H1 (cell line): Measurements from ENCODE around the gene NOP9. TPM values are rescaled to one million over a fixed set of nuclear protein-coding genes. Genes with fewer than 3 reads are reported as not detected.

ENCODE experiments used
- CTCF ChIA-PET: fragments of 300-600 bp; sonication (Branson Sonifier 250); formaldehyde crosslinking; loops from one replicate; lab custom pipeline; 2021; ENCODE audit not compliant: partially characterized antibody; lab: Charles Lee
- POLR2A ChIA-PET: fragments of 300-600 bp; sonication (Branson Sonifier 250); formaldehyde crosslinking; loops from one replicate; lab custom pipeline; 2021; ENCODE audit warnings: inconsistent platforms; ENCODE audit not compliant: partially characterized antibody; lab: Charles Lee
- DNase-seq, 2 experiments: peaks; one replicate each; pipeline versions ENCODE4 v3.0.0 to v3.0.0-alpha.2; 2010 to 2022; ENCODE audit warnings: low spot score in 2 of 2, low read depth in 1 of 2, mixed read lengths in 1 of 2
- FAIRE-seq: peaks from 2 replicates; lab custom pipeline; 2011; peaks lifted over from hg19 to GRCh38; lab: Jason Lieb, UNC
- H2AFZ ChIP-seq: 2 replicates; pipeline ENCODE4 v1.8.1; 2012; ENCODE audit warnings: low read length, inconsistent platforms
- H2AK5ac ChIP-seq: 2 replicates; pipeline ENCODE4 v1.6.1; 2013; ENCODE audit warnings: low read depth, low read length
- H2BK120ac ChIP-seq: replicated peaks from 2 replicates; pipeline ENCODE3; 2013; ENCODE audit warnings: low read depth, low read length, inconsistent platforms
- H2BK12ac ChIP-seq: 2 replicates; pipeline ENCODE4 v1.6.1; 2013; ENCODE audit warnings: low read depth, low read length
- H2BK15ac ChIP-seq: 2 replicates; pipeline ENCODE4 v1.6.1; 2013; ENCODE audit warnings: low read length
- H2BK20ac ChIP-seq: 2 replicates; pipeline ENCODE4 v1.6.1; 2013; ENCODE audit warnings: low read length
- H2BK5ac ChIP-seq: 2 replicates; pipeline ENCODE4 v1.6.1; 2013; ENCODE audit warnings: low read depth, low read length
- H3K14ac ChIP-seq: 2 replicates; pipeline ENCODE4 v1.6.1; 2013; ENCODE audit warnings: inconsistent platforms; ENCODE audit not compliant: insufficient read length
- H3K18ac ChIP-seq: 2 replicates; pipeline ENCODE4 v1.6.1; 2013; ENCODE audit warnings: low read length; ENCODE audit errors: extremely low read depth
- H3K23ac ChIP-seq: 2 replicates; pipeline ENCODE4 v1.6.1; 2013; ENCODE audit warnings: inconsistent platforms; ENCODE audit not compliant: insufficient read length
- H3K23me2 ChIP-seq: 2 replicates; pipeline ENCODE4 v1.6.1; 2013; ENCODE audit warnings: low read depth, low read length
- H3K27ac ChIP-seq: 2 replicates; pipeline ENCODE4 v1.6.1; 2011; ENCODE audit warnings: low read depth, low read length, inconsistent platforms
- H3K27me3 ChIP-seq, 4 experiments: replicated peaks in 1 of 4; 1 replicate in 1 of 4; 2 replicates in 3 of 4; pipeline versions ENCODE4 v1.6.1 to v1.8.1; 2011 to 2013; ENCODE audit warnings: low read length in 3 of 4, mild to moderate bottlenecking in 3 of 4, inconsistent platforms in 2 of 4, mixed read lengths in 2 of 4, moderate library complexity in 1 of 4; ENCODE audit not compliant: control insufficient read depth in 3 of 4, insufficient read depth in 3 of 4; ENCODE audit errors: extremely low read depth in 1 of 4
- H3K36me3 ChIP-seq, 4 experiments: 2 replicates each; pipeline versions ENCODE4 v1.6.1 to v1.8.1; 2011 to 2013; ENCODE audit warnings: mild to moderate bottlenecking in 4 of 4, low read length in 3 of 4, moderate library complexity in 2 of 4, control low read depth in 1 of 4, inconsistent platforms in 1 of 4; ENCODE audit not compliant: insufficient read depth in 4 of 4, control insufficient read depth in 2 of 4
- H3K4ac ChIP-seq: replicated peaks from 2 replicates; pipeline ENCODE3; 2013; ENCODE audit warnings: low read length, low read depth, mixed read lengths, inconsistent platforms; ENCODE audit not compliant: insufficient read length
- H3K4me1 ChIP-seq, 4 experiments: replicated peaks in 1 of 4; 1 replicate in 1 of 4; 2 replicates in 3 of 4; pipeline versions ENCODE4 v1.6.1 to v1.8.1; 2011 to 2013; ENCODE audit warnings: low read length in 3 of 4, inconsistent platforms in 2 of 4, mixed read lengths in 1 of 4; ENCODE audit not compliant: insufficient read depth in 4 of 4, control insufficient read depth in 3 of 4
- H3K4me2 ChIP-seq, 2 experiments: 2 replicates each; pipeline versions ENCODE4 v1.6.1 to v1.8.1; 2011 to 2013; ENCODE audit warnings: low read depth in 2 of 2, low read length in 2 of 2, control low read depth in 1 of 2, inconsistent platforms in 1 of 2, mild to moderate bottlenecking in 1 of 2; ENCODE audit not compliant: insufficient read depth in 1 of 2
- H3K4me3 ChIP-seq, 4 experiments: fragments of 200-600, 300-600 bp in 1 of 4; sonication (generic), shearing (Covaris generic), sonication (Bioruptor Twin) in 1 of 4; 2 replicates each; pipeline versions ENCODE4 v1.5.1 to v1.8.1; 2011 to 2016; ENCODE audit warnings: low read length in 4 of 4, low read depth in 3 of 4, control low read depth in 2 of 4, inconsistent platforms in 2 of 4, mild to moderate bottlenecking in 2 of 4, mixed read lengths in 1 of 4, moderate library complexity in 1 of 4; ENCODE audit not compliant: insufficient read depth in 2 of 4; ENCODE audit errors: extremely low read depth in 1 of 4
- H3K56ac ChIP-seq: replicated peaks from 2 replicates; pipeline ENCODE3; 2013; ENCODE audit warnings: low read depth, mild to moderate bottlenecking, mixed read lengths, low read length, inconsistent platforms; ENCODE audit not compliant: insufficient read length
- H3K79me1 ChIP-seq: 2 replicates; pipeline ENCODE4 v1.6.1; 2013; ENCODE audit warnings: low read depth, low read length, control low read depth
- H3K79me2 ChIP-seq, 2 experiments: 2 replicates each; pipeline versions ENCODE4 v1.6.1 to v1.8.1; 2012 to 2013; ENCODE audit warnings: low read length in 2 of 2, mild to moderate bottlenecking in 2 of 2, inconsistent platforms in 1 of 2; ENCODE audit not compliant: insufficient read depth in 2 of 2, control insufficient read depth in 1 of 2
- H3K9ac ChIP-seq, 4 experiments: replicated peaks in 1 of 4; 1 replicate in 1 of 4; 2 replicates in 3 of 4; pipeline versions ENCODE4 v1.6.1 to v1.8.1; 2011 to 2013; ENCODE audit warnings: low read depth in 3 of 4, low read length in 3 of 4, control low read depth in 2 of 4, mild to moderate bottlenecking in 2 of 4, moderate library complexity in 2 of 4, inconsistent platforms in 1 of 4; ENCODE audit errors: extremely low read depth in 1 of 4
- H3K9me3 ChIP-seq, 2 experiments: 2 replicates each; pipeline versions ENCODE4 v1.6.1 to v1.8.1; 2012 to 2013; ENCODE audit warnings: mild to moderate bottlenecking in 2 of 2, moderate library complexity in 2 of 2, control low read depth in 1 of 2, inconsistent platforms in 1 of 2, low read depth in 1 of 2, low read length in 1 of 2, mixed read lengths in 1 of 2; ENCODE audit not compliant: insufficient read depth in 2 of 2
- H4K20me1 ChIP-seq, 2 experiments: replicated peaks in 1 of 2; 2 replicates each; pipeline versions ENCODE3 to v1.8.1; 2011 to 2013; ENCODE audit warnings: inconsistent platforms in 2 of 2, low read length in 2 of 2, mild to moderate bottlenecking in 1 of 2; ENCODE audit not compliant: insufficient read depth in 2 of 2, control insufficient read depth in 1 of 2
- H4K5ac ChIP-seq: 2 replicates; pipeline ENCODE4 v1.6.1; 2013; ENCODE audit warnings: low read length, low read depth, mixed read lengths, inconsistent platforms; ENCODE audit not compliant: insufficient read length
- H4K8ac ChIP-seq: 2 replicates; pipeline ENCODE4 v1.8.0; 2013; ENCODE audit warnings: mild to moderate bottlenecking, moderate library complexity, low read length, inconsistent platforms; ENCODE audit not compliant: insufficient read depth; ENCODE audit errors: extremely low read depth
- H4K91ac ChIP-seq: replicated peaks from 2 replicates; pipeline ENCODE3; 2013; ENCODE audit warnings: low read length, mixed read lengths, inconsistent platforms; ENCODE audit not compliant: insufficient read length
- EP300 ChIP-seq, 2 experiments: IDR thresholded peaks; 1 replicate in 1 of 2; 2 replicates in 1 of 2; pipeline ENCODE4 v1.6.1; 2011 to 2012; ENCODE audit warnings: low read depth in 2 of 2, low read length in 2 of 2, mild to moderate bottlenecking in 2 of 2, borderline replicate concordance in 1 of 2, inconsistent platforms in 1 of 2, moderate library complexity in 1 of 2
- SP4 ChIP-seq: IDR thresholded peaks from 2 replicates; pipeline ENCODE4 v1.6.1; 2012; ENCODE audit warnings: low read length, inconsistent platforms
- TCF12 ChIP-seq: IDR thresholded peaks from 2 replicates; pipeline ENCODE4 v1.6.1; 2011; ENCODE audit warnings: low read depth, mild to moderate bottlenecking, low read length
- WGBS, 2 experiments: shearing (Covaris generic) in 1 of 2; methylation state at CpG; one replicate each; pipeline versions ENCODE4 v1.1.6 to v1.1.7; 2013 to 2015; ENCODE audit warnings: low lambda C conversion rate in 2 of 2, mixed read lengths in 2 of 2, inconsistent platforms in 1 of 2, low coverage in 1 of 2, missing lambda C conversion rate in 1 of 2; ENCODE audit not compliant: insufficient replicate concordance in 2 of 2, insufficient coverage in 1 of 2, insufficient read length in 1 of 2; ENCODE audit errors: extremely low coverage in 1 of 2, missing lambda C conversion rate in 1 of 2; 5-methylcytosine and 5-hydroxymethylcytosine counted together
- polyA plus RNA-seq, 7 experiments: library from polyadenylated mRNA; depleted of rRNA in 3 of 7; stranded (reverse) in 5 of 7; unstranded in 2 of 7; fragments of >200 nt in 5 of 7; fragments of 200-250 nt in 2 of 7; gene quantifications; 1 replicate in 5 of 7; 2 replicates in 1 of 7; 4 replicates in 1 of 7; pipeline versions ENCODE4 v1.2.1 to v1.2.3, GENCODE V29; 2011 to 2013; ENCODE audit warnings: missing spikeins in 2 of 7, mixed read lengths in 2 of 7
- total RNA-seq: library from RNA; stranded (reverse); fragmentation: NEBNext Ultra II Directional; extraction: Animal tissue kit (Norgen Biotek cat#: 25700); gene quantifications from 2 replicates; pipeline ENCODE4 v1.2.1, GENCODE V29; 2021

NOP9 gene
- total and polyA plus RNA-seq, 2 of the 8 experiments (the other 6 are each of a cell fraction or from before 2014, with no cell fraction given), result 17.8 to 34.8 TPM

DNA sequence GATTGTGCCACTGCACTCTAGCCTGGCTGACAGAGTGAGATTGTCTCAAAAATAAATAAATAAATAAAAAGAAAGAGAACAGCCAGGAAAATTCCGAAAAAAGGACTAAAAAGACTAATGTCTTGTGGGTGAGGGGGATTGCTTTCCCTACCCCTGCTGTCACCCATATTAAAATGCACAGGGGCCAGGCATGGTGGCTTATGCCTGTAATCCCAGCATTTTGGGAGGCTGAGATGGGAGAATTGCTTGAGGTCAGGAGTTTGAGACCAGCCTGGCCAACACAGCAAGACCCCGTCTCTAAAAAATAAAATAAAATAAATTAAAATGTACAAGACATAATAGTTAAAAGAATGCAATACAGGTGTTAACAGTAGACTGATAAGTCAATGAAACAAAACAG lies 6.1 kb upstream of the NOP9 start:
- Histone ChIP-seq H2BK20ac (no peak overlapping the region), H2BK5ac (no peak overlapping the region), H3K27ac (no peak overlapping the region), H3K9me3 (no peaks in the 10 kb centered on the region), H3K9ac (no peak overlapping the region), H3K23ac (no peak overlapping the region), H3K18ac (no peak overlapping the region), H3K4me1 (no peaks in the 10 kb centered on the region), H2BK12ac (no peak overlapping the region), H3K79me1 (no peaks in the 10 kb centered on the region), H4K91ac (no peak overlapping the region), H2BK120ac (no peak overlapping the region), H3K4me3 (no peak overlapping the region), H3K56ac (no peak overlapping the region), H3K4ac (no peak overlapping the region), H4K8ac (no peak overlapping the region), H4K5ac (no peak overlapping the region), H3K4me2 (no peak overlapping the region), H2AK5ac (no peak overlapping the region), H3K14ac (no peak overlapping the region), H4K20me1 (peaks cover 2 to 4% of the 10 kb centered on the region in 2 experiments), H2AFZ (no peak overlapping the region), H3K36me3 (peaks cover 2 to 12% (median 7%) of the 10 kb centered on the region in 4 experiments; a peak in 4 of 8 replicates), H2BK15ac (no peak overlapping the region), H3K23me2 (no peaks in the 10 kb centered on the region), H3K27me3 (no peaks in the 10 kb centered on the region), H3K79me2 (no peaks in the 10 kb centered on the region)
- WGBS, 2 experiments, result 90% methylated on average over 2 of the region's 2 CpGs; no CpG with 5 or more reads in 1 of the 2 experiments
- DNase-seq (no peak), FAIRE-seq (no peak)
- TF ChIP-seq TCF12 (no peak), SP4 (no peak), EP300 (IDR thresholded peaks at IDR 0.05; ENCODE audit: borderline replicate concordance in 1 of 2, low read depth in 2 of 2, low read length in 2 of 2) (no peak)
- ChIA-PET POLR2A (interaction anchor here (0.8 to 2.1 kb wide), 5 partner anchors 8 to 31 kb away, joined by 3 to 13 read pairs (median 6); no protein-coding TSS in a partner anchor), CTCF (interaction anchor here (1.0 to 5.5 kb wide), 7 partner anchors 12 to 51 kb away, joined by 3 to 51 read pairs (median 35); partner anchors contain the start of genes CIDEB, RABGGTA and TINF2)
